Limb (tissue), 2 donors: ENCODE measurements around the gene CLEC4A.
A peak's percentile ranks its signal among the peaks of the same experiment; 100 is the strongest.
"Not testable (repeated sequence)": the region's sequence is repeated elsewhere in the genome, so short reads cannot be mapped to it uniquely, and the experiment has no call there.

Source experiments
- DNase-seq, 2 donors: peaks; one replicate each; pipeline ENCODE4 v3.0.0-alpha.2; 2016; ENCODE audit errors: extremely low spot score in 2 of 2

CLEC4A gene

GRCh38 chr12:8133636-8134397 is 10.4 kb downstream of the CLEC4A start:
- not testable (repeated sequence) for DNase-seq

GRCh38 chr12:8134398-8134930 is 11.0 kb downstream of the CLEC4A start:
- DNase-seq = not testable (repeated sequence)

GRCh38 chr12:8141647-8142046 is 18.2 kb downstream of the CLEC4A start:
- not testable (repeated sequence) for DNase-seq

GRCh38 chr12:8143261-8143660 is 19.8 kb downstream of the CLEC4A start:
- no peak for DNase-seq

GRCh38 chr12:8145754-8146441 is 22.5 kb downstream of the CLEC4A start:
- DNase-seq = peak; percentile 6 to 51

- no peak for DNase-seq
Observed at GRCh38 chr12:8146442-8146771, 23.0 kb downstream of the CLEC4A start.

GRCh38 chr12:8154526-8154925 is 31.1 kb downstream of the CLEC4A start:
- no peak for DNase-seq

- DNase-seq = no peak
Observed at GRCh38 chr12:8156416-8156815, 33.0 kb downstream of the CLEC4A start.

GRCh38 chr12:8156845-8157244 is 33.4 kb downstream of the CLEC4A start, which contains the start of gene ZNF705A:
Gene ZNF705A, plus strand, starts transcription at chr12:8157015. Its CDS starts 15,611 bp downstream, at chr12:8172626.
- peak in 1 of 2 donors; percentile 13 for DNase-seq

- DNase-seq = no peak
Observed at GRCh38 chr12:8157484-8158198, 34.2 kb downstream of the CLEC4A start.

- DNase-seq = not testable (repeated sequence)
Observed at GRCh38 chr12:8172911-8173310, 49.5 kb downstream of the CLEC4A start.

- peak; percentile 56 to 82 for DNase-seq
Observed at GRCh38 chr12:8179989-8180585, 56.7 kb downstream of the CLEC4A start.

- not testable (repeated sequence) for DNase-seq
Observed at GRCh38 chr12:8181271-8181670, 57.9 kb downstream of the CLEC4A start.

GRCh38 chr12:8182923-8183322 is 59.5 kb downstream of the CLEC4A start:
- DNase-seq = not testable (repeated sequence)

- DNase-seq = not testable (repeated sequence)
Observed at GRCh38 chr12:8183346-8183745, 59.9 kb downstream of the CLEC4A start.

- not testable (repeated sequence) for DNase-seq
Observed at GRCh38 chr12:8184206-8184605, 60.8 kb downstream of the CLEC4A start.

GRCh38 chr12:8188088-8188487 is 64.7 kb downstream of the CLEC4A start:
- DNase-seq = not testable (repeated sequence)
